WTC11 (cell line): ENCODE measurements around the gene FKBP10.

ENCODE experiments used
- CTCF ChIP-seq: fragments of 200-600 bp; IDR thresholded peaks from 2 replicates; pipeline ENCODE4 v1.8.0; 2022; ENCODE audit warnings: antibody characterized with exemption
- TF ChIP-seq, protein P1 (sequence below): fragments of 250-450 bp; sonication (Bioruptor Pico); IDR thresholded peaks from 2 replicates; pipeline ENCODE4 v1.9.0; 2021; ENCODE audit warnings: mild to moderate bottlenecking, borderline replicate concordance

DNA sequence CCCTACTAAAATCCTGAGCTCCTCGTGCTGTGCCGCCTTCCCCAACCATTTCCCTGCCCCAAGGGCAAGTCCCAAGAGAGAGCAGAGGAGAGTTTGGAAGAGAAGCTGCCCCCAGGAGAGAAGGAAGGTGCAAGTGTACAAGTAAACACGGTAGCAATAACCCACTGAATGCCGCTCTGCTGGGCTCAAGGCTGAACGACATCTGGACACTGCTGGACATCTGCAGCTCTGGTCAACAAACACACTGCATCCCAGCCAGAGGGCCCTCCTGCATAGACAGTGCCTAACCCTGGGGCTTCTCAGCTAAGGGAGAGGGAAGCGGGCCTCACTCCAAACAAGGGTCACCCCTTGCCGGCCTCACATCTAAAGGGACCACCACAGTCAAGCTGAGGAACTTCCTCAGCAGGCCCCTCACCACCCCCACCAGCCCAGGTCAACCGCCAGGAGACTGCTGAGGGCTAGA is 39.0 kb upstream of the FKBP10 start:
- TF ChIP-seq, protein P1, sequence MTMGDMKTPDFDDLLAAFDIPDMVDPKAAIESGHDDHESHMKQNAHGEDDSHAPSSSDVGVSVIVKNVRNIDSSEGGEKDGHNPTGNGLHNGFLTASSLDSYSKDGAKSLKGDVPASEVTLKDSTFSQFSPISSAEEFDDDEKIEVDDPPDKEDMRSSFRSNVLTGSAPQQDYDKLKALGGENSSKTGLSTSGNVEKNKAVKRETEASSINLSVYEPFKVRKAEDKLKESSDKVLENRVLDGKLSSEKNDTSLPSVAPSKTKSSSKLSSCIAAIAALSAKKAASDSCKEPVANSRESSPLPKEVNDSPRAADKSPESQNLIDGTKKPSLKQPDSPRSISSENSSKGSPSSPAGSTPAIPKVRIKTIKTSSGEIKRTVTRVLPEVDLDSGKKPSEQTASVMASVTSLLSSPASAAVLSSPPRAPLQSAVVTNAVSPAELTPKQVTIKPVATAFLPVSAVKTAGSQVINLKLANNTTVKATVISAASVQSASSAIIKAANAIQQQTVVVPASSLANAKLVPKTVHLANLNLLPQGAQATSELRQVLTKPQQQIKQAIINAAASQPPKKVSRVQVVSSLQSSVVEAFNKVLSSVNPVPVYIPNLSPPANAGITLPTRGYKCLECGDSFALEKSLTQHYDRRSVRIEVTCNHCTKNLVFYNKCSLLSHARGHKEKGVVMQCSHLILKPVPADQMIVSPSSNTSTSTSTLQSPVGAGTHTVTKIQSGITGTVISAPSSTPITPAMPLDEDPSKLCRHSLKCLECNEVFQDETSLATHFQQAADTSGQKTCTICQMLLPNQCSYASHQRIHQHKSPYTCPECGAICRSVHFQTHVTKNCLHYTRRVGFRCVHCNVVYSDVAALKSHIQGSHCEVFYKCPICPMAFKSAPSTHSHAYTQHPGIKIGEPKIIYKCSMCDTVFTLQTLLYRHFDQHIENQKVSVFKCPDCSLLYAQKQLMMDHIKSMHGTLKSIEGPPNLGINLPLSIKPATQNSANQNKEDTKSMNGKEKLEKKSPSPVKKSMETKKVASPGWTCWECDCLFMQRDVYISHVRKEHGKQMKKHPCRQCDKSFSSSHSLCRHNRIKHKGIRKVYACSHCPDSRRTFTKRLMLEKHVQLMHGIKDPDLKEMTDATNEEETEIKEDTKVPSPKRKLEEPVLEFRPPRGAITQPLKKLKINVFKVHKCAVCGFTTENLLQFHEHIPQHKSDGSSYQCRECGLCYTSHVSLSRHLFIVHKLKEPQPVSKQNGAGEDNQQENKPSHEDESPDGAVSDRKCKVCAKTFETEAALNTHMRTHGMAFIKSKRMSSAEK (CRISPR knock-in tag): no peak
- TF ChIP-seq CTCF: no peak
